Naive B cell (primary cell): Measurements from ENCODE around the gene NR2E3. TPM values are rescaled to one million over a fixed set of nuclear protein-coding genes. Genes with fewer than 3 reads are reported as not detected.

Source experiments
- ATAC-seq, 2 donors: fragments of 150-1000 bp; cut with Tn5 transposase; 2 replicates each; pipeline ENCODE4 v1.10.0; 2021; ENCODE audit warnings: low read depth in 2 of 2, mild to moderate bottlenecking in 2 of 2, moderate library complexity in 2 of 2
- DNase-seq: peaks from one replicate; pipeline ENCODE4 v3.0.0; 2022
- H3K27ac Mint-ChIP-seq, 6 donors: one replicate each; pipeline ENCODE4 v1.8.0; 2020 to 2022; ENCODE audit warnings: mild to moderate bottlenecking in 6 of 6, mixed read lengths in 6 of 6, moderate library complexity in 5 of 6, inconsistent platforms in 2 of 6
- H3K27me3 Mint-ChIP-seq, 3 donors: one replicate each; pipeline ENCODE4 v1.8.0; 2021 to 2022; ENCODE audit warnings: mixed read lengths in 3 of 3, mild to moderate bottlenecking in 1 of 3
- H3K36me3 Mint-ChIP-seq, 2 donors: one replicate each; pipeline ENCODE4 v1.8.0; 2020 to 2022; ENCODE audit warnings: mixed read lengths in 2 of 2, inconsistent platforms in 1 of 2, mild to moderate bottlenecking in 1 of 2
- H3K4me1 Mint-ChIP-seq, 3 donors: one replicate each; pipeline ENCODE4 v1.8.0; 2020 to 2022; ENCODE audit warnings: mixed read lengths in 3 of 3, inconsistent platforms in 1 of 3, mild to moderate bottlenecking in 1 of 3, moderate library complexity in 1 of 3
- H3K4me3 Mint-ChIP-seq, 8 donors: one replicate each; pipeline ENCODE4 v1.8.0; 2020 to 2022; ENCODE audit warnings: mild to moderate bottlenecking in 8 of 8, mixed read lengths in 8 of 8, moderate library complexity in 8 of 8, inconsistent platforms in 2 of 8
- H3K9me3 Mint-ChIP-seq, 7 donors: one replicate each; pipeline ENCODE4 v1.8.0; 2020 to 2022; ENCODE audit warnings: mixed read lengths in 7 of 7, mild to moderate bottlenecking in 5 of 7, inconsistent platforms in 2 of 7, moderate library complexity in 1 of 7
- polyA plus RNA-seq, 6 donors: library from polyadenylated mRNA; unstranded; fragments of 300-500 nt; fragmentation: Illumina TruSeq; gene quantifications; one replicate each; pipeline ENCODE4 v1.2.3, GENCODE V29; 2021; ENCODE audit warnings: low read depth in 6 of 6

NR2E3 gene
- polyA plus RNA-seq, 6 donors from 2014 or later: 0.12 TPM; not detected in 5

DNA sequence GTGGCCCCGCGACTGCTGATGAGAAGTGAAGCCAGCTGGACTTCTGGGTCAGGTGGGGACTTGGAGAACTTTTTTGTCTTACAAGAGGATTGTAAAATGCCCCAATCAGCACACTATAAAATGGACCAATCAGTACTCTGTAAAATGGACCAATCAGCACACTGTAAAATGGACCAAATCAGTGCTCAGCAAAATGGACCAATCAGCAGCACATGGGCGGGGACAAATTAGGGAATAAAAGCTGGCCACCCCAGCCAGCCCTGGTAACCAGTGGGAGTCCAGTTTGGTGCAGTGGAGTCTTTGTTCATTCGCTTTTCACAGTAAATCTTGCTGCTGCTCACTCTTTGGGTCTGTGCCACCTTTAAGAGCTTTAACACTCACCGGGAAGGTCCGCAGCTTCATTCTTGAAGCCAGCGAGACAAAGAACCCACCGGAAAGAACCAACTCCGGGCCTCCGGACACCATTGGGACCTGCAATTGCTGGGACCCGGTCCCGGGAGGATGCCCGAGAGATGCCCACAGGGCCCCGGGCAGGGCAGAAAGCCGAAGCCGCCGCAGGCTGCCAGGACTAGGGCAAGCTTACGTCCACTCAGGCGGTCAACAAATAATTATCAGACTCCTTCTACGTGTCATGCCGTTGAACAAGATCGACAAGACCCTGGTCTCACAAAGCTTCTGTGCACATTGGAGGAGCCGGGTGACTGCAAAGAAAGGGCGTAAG, 8.3 kb upstream of the NR2E3 start:
- peaks cover 0 to 4% (median 0%) of the 10 kb centered on the region in 7 donors for H3K9me3 Mint-ChIP-seq
- peaks cover 11 to 44% (median 28%) of the 10 kb centered on the region in 3 donors for H3K27me3 Mint-ChIP-seq
- DNase-seq: no peak
- no peak for ATAC-seq
- no peak overlapping the region for H3K4me3 Mint-ChIP-seq
- no peak overlapping the region for H3K27ac Mint-ChIP-seq
- no peaks in the 10 kb centered on the region for H3K36me3 Mint-ChIP-seq
- H3K4me1 Mint-ChIP-seq: peaks cover 0 to 5% (median 0%) of the 10 kb centered on the region in 3 donors

DNA sequence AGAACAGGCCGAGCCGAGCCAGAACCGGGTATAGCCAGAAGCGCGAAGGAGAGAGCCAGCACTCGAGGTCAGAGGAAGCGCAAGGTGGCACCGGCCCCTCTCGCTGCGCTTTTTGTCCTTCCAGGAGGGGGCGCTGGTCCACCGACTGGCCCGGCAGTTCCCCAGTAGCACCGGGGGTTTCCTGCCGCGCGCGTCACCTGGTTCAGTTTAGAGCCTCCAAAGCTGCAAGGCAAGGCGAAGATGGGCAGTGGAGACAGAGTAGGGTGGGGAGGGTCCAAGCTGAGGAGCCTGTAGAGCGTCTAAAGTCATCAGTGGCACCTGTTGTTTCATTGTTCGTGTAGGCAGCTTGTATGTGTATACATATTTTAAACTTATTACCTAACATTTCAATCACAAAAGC, 7.6 kb upstream of the NR2E3 start:
- no peaks in the 10 kb centered on the region for H3K36me3 Mint-ChIP-seq
- peaks cover 0 to 5% (median 0%) of the 10 kb centered on the region in 3 donors for H3K4me1 Mint-ChIP-seq
- peaks cover 0 to 4% (median 0%) of the 10 kb centered on the region in 7 donors for H3K9me3 Mint-ChIP-seq
- peak in 1 of 2 donors; percentile 20 for ATAC-seq
- no peak overlapping the region for H3K4me3 Mint-ChIP-seq
- H3K27me3 Mint-ChIP-seq: peaks cover 11 to 48% (median 28%) of the 10 kb centered on the region in 3 donors
- H3K27ac Mint-ChIP-seq: peak overlapping the region in 2 of 6 donors; percentile 51 to 63
- no peak for DNase-seq

DNA sequence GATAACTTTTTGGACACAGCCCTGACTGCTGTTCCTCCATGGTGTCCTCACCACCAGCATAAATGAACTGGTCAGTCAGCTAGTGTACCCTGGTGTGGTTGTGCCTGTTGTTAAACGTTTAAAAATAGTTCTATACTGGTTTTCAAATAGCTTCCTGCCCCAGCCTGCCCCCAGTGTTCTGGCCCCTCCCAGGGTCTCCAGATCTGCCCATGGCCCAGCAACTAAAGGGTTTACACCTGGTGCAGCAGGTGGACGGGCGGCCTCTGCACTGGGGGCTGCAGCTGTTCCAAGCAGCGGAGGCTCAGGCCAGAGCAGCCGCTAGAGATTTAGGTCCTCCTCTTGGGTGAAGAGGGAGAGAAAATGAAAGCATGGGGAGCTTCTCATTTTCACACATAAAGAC, 6.1 kb upstream of the NR2E3 start:
- H3K27me3 Mint-ChIP-seq: peaks cover 11 to 50% (median 19%) of the 10 kb centered on the region in 3 donors
- no peak for ATAC-seq
- peaks cover 0 to 4% (median 0%) of the 10 kb centered on the region in 7 donors for H3K9me3 Mint-ChIP-seq
- H3K36me3 Mint-ChIP-seq: no peaks in the 10 kb centered on the region
- peaks cover 0 to 5% (median 0%) of the 10 kb centered on the region in 3 donors for H3K4me1 Mint-ChIP-seq
- H3K27ac Mint-ChIP-seq: peak overlapping the region in 2 of 6 donors; percentile 44 to 50
- H3K4me3 Mint-ChIP-seq: no peak overlapping the region
- DNase-seq: no peak

DNA sequence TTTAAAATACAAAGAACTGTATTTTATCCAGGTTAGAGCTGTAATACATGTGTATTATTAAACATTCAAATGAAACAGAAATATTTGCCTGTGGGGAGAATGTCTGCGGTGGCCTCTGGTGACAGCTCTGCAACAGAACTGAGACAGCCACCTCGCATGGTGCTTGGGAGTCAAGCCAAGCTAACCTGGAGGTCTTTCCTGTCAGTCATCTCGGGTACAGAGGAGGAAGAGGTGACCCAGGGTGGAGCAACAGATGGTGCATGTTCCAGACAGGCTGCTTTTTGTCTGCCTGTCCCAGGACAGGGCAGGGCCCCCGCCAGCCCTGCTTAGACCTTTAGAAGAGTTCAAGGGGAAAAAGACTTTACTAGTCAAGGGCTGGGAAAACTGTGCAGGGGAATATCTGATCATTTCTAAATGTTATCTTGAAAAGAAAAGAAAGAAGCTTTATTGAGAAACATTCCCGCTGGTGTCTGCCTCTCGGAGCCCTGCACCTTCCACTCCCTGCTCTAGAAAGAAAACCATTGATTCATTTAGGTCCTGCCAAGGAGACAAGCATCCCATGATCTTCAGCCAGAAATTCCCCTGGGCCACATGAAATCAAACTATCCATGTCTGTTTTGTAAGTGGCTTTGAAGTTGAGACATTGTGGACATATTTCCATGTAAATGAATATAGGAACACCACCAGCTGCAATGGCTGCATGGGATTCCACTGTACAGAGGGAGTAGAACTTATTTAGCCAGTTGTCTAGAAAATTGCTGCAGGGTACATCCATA, 5.5 kb upstream of the NR2E3 start:
- Mint-ChIP-seq H3K27ac (peak overlapping the region in 1 of 6 donors; percentile 53), H3K4me1 (peaks cover 0 to 5% (median 0%) of the 10 kb centered on the region in 3 donors), H3K9me3 (peaks cover 0 to 4% (median 0%) of the 10 kb centered on the region in 7 donors), H3K27me3 (peaks cover 11 to 47% (median 18%) of the 10 kb centered on the region in 3 donors), H3K36me3 (no peaks in the 10 kb centered on the region), H3K4me3 (peak overlapping the region in 1 of 8 donors; percentile 13)
- DNase-seq (no peak), ATAC-seq (no peak)

DNA sequence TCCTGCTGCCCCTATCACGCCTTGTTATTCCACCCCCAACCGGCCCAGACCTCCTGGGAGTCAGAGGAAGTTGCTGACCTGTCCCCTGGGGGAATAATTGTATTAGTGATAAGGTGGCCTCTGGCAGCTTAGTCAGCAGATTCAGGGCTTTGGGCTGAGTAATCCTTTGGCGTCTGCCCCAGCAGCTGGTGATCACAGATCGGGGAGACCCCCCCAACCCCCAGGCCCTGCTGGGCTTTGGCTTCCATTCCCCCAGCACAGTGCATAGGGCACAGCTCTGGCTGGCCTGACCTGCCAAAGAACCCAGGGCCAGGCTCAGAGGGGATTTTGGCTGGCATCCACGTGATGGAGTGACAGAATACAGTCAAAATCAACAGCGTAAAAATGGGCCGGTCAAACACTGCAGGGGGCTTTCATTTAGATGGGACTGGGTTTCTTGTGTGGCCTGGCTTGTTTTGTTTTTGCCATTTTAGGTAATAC, 3.9 kb upstream of the NR2E3 start:
- Mint-ChIP-seq H3K27me3 (peaks cover 5 to 34% (median 7%) of the 10 kb centered on the region in 3 donors), H3K4me3 (no peak overlapping the region), H3K36me3 (no peaks in the 10 kb centered on the region), H3K9me3 (peaks cover 0 to 4% (median 0%) of the 10 kb centered on the region in 7 donors), H3K27ac (no peak overlapping the region), H3K4me1 (peaks cover 0 to 5% (median 0%) of the 10 kb centered on the region in 3 donors)
- no peak for ATAC-seq
- DNase-seq: no peak

DNA sequence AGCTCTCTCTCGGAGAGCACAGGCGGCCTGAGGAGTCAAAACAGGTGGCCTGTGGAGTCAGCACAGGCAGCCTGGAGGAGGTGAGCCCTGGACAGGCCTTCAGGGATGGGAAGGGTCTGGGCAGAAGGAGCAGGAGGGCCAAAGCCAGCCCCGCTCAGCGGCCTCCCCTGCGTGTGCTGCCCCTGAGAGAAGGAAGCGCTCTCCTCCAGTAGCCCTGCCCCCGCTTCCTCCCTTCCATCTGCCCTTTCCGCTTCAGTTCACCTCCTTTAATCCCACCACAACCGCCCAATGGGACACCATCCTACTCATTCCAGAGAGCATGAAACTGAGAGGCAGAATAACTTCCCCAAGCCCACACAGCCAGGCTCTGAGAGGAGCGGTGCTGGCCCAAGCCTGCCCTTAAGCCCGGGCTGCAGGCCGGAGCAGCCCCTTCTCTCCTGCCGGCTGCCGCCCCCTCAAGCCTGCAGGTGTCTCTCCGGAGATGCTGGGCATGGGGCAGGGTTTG, 3.2 kb upstream of the NR2E3 start:
- no peak for DNase-seq
- Mint-ChIP-seq H3K36me3 (no peaks in the 10 kb centered on the region), H3K9me3 (peaks cover 0 to 4% (median 0%) of the 10 kb centered on the region in 7 donors), H3K4me3 (no peak overlapping the region), H3K4me1 (peaks cover 0 to 5% (median 0%) of the 10 kb centered on the region in 3 donors), H3K27me3 (peaks cover 5 to 29% (median 6%) of the 10 kb centered on the region in 3 donors), H3K27ac (no peak overlapping the region)
- ATAC-seq: no peak

DNA sequence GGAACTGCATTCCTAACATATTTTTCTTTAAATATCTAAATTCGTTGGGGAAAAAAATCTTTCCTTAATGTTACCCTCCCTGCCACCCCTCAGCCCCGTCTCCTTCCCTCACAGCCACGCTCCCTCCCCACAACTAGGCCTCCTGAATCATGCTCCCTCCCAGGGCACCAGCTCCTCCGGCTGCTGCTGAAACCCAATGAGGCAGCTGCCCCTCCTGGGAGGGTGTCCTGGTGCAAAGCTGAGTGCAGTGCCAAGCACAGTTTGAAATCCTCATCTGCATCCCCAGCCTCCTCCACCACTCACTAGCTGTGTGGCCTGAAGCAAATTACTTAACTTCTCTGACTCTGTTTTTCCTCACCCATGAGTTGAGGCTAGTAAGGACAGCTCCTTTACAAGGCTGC, 2.7 kb upstream of the NR2E3 start:
- H3K27me3 Mint-ChIP-seq: peaks cover 1 to 23% (median 1%) of the 10 kb centered on the region in 3 donors
- ATAC-seq (no peak), DNase-seq (no peak)
- peaks cover 0 to 5% (median 0%) of the 10 kb centered on the region in 3 donors for H3K4me1 Mint-ChIP-seq
- no peaks in the 10 kb centered on the region for H3K9me3 Mint-ChIP-seq
- H3K27ac Mint-ChIP-seq: no peak overlapping the region
- H3K4me3 Mint-ChIP-seq: no peak overlapping the region
- H3K36me3 Mint-ChIP-seq: no peaks in the 10 kb centered on the region

DNA sequence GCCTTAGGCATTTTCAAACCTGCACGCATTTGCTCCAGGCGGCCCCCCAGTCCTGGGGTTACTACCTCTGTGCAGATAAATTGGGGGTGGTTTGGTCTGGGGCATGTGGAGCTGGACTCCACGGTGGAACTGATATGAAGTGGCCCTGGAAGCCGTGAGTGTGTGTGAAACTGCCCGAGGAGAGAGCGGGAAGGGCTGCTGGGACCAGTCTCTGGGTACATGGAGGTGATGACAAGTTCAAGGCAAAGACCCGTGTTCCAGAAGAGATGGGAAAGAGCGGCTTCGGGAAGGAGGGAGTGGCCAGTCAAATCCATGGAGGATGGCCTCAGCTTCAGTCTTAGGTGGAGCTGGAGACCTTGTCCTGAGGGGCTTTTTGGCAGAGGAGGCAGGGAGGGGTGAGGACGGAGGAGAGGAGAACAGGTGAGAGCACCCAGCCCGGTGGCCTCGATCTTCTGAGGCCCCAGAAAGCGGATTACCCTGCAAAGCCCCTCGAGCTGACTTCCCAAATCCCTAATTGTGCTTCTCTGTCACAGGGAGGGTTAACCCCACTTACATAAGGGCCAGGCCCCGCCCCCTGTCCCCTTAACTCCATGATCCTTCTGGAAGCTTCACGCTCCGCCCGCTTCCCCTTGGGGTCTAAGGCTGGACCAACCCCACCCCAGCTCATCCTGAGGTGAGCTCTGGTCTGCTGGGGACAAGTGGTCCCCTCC, 1.9 kb upstream of the NR2E3 start:
- H3K4me1 Mint-ChIP-seq: peaks cover 0 to 5% (median 0%) of the 10 kb centered on the region in 3 donors
- peaks cover 0 to 21% (median 0%) of the 10 kb centered on the region in 3 donors for H3K27me3 Mint-ChIP-seq
- no peak overlapping the region for H3K4me3 Mint-ChIP-seq
- DNase-seq (no peak), ATAC-seq (no peak)
- H3K27ac Mint-ChIP-seq: no peak overlapping the region
- no peaks in the 10 kb centered on the region for H3K9me3 Mint-ChIP-seq
- no peaks in the 10 kb centered on the region for H3K36me3 Mint-ChIP-seq

DNA sequence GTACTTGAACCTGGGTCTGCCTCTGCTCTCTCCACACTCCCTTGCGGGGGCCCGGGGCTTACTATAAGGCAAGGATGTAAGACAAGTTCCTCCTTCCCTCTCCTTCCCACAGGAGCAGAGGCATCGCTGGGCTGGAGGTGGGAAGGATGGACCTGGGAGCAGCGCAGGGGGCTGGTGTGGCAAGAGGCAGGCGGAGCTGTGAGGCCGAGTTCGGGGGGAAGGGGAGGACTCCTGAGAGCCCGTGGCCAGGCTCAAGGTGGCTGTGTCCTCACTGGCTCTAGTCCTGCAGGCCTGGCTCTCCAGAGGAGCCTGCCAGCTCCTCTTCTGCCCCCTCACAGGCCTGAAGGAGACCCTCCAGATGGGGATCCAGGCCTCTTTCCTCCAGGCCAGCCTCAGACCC, 1.0 kb upstream of the NR2E3 start:
- H3K4me1 Mint-ChIP-seq: peaks cover 0 to 5% (median 0%) of the 10 kb centered on the region in 3 donors

DNA sequence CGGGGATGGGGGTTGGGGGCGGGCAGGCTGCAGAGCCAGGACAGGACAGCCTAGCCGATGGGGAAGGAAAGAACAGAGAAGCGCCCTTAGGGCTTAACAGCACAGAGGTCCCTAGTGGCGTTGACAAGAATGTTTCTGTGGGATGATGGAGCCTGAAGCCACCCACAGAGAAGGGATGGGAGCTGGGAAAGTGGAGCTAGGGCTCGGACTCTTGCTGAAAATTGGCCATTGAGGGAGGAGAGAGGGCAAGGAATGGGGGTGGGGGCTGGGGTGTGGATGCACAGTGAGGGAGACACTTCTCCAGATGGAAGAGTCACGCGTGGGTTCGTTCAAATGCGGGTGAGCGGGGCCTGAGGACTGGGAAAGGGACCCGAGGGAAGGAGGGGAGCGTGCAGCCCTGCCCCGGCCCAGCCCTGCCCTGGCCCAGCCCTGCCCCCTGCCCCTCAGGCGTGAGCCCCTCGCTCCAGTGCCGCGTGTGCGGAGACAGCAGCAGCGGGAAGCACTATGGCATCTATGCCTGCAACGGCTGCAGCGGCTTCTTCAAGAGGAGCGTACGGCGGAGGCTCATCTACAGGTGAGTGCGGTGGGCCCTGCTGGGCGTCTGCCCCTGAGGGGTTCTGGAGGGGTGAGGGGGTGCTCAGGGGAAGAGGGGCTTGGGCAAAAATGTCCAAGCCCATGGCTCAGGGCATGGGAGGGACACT, 832 bp downstream of the NR2E3 start:
- H3K27me3 Mint-ChIP-seq: peaks cover 0 to 13% (median 0%) of the 10 kb centered on the region in 3 donors
- H3K27ac Mint-ChIP-seq: no peak overlapping the region
- ATAC-seq (no peak), DNase-seq (no peak)
- H3K4me1 Mint-ChIP-seq: no peaks in the 10 kb centered on the region
- H3K36me3 Mint-ChIP-seq: no peaks in the 10 kb centered on the region
- H3K9me3 Mint-ChIP-seq: no peaks in the 10 kb centered on the region
- no peak overlapping the region for H3K4me3 Mint-ChIP-seq

More for the DNA sequence above, 1.0 kb upstream of the NR2E3 start:
- H3K27ac Mint-ChIP-seq: no peak overlapping the region
- DNase-seq (no peak), ATAC-seq (no peak)
- no peaks in the 10 kb centered on the region for H3K36me3 Mint-ChIP-seq
- H3K4me3 Mint-ChIP-seq: no peak overlapping the region
- no peaks in the 10 kb centered on the region for H3K9me3 Mint-ChIP-seq
- peaks cover 0 to 21% (median 0%) of the 10 kb centered on the region in 3 donors for H3K27me3 Mint-ChIP-seq

DNA sequence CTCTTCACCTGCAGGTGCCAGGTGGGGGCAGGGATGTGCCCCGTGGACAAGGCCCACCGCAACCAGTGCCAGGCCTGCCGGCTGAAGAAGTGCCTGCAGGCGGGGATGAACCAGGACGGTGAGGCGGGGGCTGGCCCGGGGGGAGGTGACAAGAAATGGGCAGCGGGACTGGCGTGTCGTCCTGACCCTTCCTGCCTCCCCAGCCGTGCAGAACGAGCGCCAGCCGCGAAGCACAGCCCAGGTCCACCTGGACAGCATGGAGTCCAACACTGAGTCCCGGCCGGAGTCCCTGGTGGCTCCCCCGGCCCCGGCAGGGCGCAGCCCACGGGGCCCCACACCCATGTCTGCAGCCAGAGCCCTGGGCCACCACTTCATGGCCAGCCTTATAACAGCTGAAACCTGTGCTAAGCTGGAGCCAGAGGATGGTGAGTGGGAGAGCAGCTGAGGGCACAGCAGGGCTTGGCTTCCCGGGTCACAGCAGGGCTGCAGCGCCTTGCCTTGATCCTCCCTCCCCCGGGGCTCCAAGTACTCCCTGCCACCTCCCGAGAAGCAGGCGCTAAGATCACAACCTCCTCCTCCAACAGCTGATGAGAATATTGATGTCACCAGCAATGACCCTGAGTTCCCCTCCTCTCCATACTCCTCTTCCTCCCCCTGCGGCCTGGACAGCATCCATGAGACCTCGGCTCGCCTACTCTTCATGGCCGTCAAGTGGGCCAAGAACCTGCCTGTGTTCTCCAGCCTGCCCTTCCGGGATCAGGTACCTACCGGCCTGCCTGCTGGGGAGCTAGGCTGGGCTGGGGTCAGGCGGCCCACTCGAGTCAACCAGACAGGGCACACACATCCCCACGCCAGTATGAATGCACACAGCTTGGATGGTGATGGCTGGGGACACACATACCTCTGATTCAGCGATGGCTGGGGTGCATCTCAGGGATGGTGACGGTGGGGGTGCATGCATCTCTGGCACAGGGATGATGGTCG, 1.7 kb downstream of the NR2E3 start:
- DNase-seq (no peak), ATAC-seq (no peak)
- Mint-ChIP-seq H3K36me3 (no peaks in the 10 kb centered on the region), H3K27me3 (peaks cover 0 to 13% (median 0%) of the 10 kb centered on the region in 3 donors), H3K4me3 (no peak overlapping the region), H3K4me1 (no peaks in the 10 kb centered on the region), H3K27ac (no peak overlapping the region), H3K9me3 (no peaks in the 10 kb centered on the region)
